Sciatic nerve (tissue), 2 donors: Measurements from ENCODE around the gene GNG13. TPM values are rescaled to one million over a fixed set of nuclear protein-coding genes. Genes with fewer than 3 reads are reported as not detected.

Experiments
- ATAC-seq: fragments of 200-7000 bp; cut with Tn5 transposase; one replicate; pipeline ENCODE4 v1.9.1; 2020; ENCODE audit warnings: mild to moderate bottlenecking, moderate library complexity
- DNase-seq: peaks from one replicate; pipeline ENCODE4 v3.0.0-alpha.2; 2020; ENCODE audit warnings: low spot score
- intact Hi-C: fragments of 100-400 bp; cut with DNase I; formaldehyde crosslinking; loops from one replicate; pipeline ENCODE4 v1.14.2; 2022
- total RNA-seq: library from RNA; stranded (reverse); fragmentation: NEBNext Ultra II Directional; extraction: Animal tissue kit (Norgen Biotek cat#: 25700); gene quantifications from one replicate; pipeline ENCODE4 v1.2.1, GENCODE V29; 2021
- donor health status: DM: no; HTN: no; CAD: no.
- donor health status: DM: no; HTN: no; CAD: no.

The GNG13 gene
- total RNA-seq, 1 donor from 2014 or later, result not detected

DNA sequence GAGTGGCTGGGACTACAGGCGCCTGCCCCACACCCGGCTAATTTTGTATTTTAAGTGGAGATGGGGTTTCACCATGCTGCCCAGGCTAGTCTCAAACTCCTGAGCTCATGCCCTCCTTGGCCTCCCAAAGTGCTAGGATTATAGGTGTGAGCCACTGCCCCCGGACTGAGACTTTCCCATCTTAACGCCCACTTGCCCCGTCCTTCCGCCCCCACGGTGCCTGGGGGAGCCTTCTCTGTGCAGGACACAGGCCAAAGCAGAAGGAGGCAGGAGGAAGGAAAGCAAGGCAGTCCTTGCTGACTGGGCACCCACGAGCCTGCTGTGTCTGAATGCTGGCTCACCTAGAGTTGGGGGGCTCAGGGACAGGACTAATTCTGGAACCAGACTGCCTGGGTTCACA lies 17.6 kb upstream of the GNG13 start:
- no peak for DNase-seq
- intact Hi-C loops, result no loop called here

DNA sequence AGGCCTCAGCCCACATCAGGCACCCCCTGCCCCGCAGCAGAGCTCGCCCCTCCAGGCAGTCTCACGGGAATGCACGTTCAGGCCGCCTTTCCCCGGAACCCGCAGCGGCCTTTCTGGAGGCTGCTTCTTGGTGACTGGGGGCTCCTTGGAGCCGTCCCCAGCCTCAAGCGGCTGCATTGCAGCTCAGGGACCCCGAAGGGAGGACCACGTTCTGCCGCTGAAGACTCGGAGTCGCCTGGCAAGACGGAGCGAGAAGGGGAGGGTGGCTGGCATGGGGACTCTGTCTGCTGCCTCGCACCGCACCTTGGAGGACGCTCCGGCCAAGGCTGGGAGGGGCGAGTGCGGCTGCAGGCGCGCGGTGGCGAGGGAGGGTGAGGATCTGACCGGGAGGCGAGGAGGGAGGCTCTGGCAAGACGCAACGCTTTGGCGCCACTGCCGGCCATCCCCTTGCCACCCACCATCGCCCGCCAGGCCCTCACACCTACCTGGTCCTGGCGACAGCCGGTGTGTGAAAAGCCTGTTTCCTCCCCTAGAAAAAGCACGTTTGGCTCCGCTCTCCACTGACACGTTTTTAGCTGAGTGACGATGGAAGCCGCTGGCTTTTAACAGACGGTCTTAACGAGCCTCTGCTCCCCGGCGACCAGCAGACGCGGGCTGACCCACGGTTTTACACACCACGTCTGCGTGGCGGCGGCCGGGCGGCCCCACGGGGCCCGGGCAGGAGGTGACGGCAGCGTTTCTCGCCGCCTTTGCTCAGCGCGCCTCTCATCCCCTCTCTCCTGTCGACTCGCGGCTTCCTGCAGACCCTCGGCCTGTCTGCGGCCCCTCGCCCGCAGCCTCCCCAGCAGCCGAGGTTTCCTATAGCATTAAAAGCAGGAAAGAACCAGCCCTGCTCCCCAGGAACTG lies 16.7 kb upstream of the GNG13 start:
- intact Hi-C loops, result no loop called here
- ATAC-seq (no peak), DNase-seq (no peak)

More for the DNA sequence above, 17.6 kb upstream of the GNG13 start:
- ATAC-seq, result no peak

- intact Hi-C loops, result loop anchor here (1.0 kb wide), 1 partner anchor 99 kb away; no protein-coding TSS in a partner anchor
- DNase-seq, result no peak
- ATAC-seq, result no peak
Measured at GRCh38 chr16:815861-816260, 15.3 kb upstream of the GNG13 start.

DNA sequence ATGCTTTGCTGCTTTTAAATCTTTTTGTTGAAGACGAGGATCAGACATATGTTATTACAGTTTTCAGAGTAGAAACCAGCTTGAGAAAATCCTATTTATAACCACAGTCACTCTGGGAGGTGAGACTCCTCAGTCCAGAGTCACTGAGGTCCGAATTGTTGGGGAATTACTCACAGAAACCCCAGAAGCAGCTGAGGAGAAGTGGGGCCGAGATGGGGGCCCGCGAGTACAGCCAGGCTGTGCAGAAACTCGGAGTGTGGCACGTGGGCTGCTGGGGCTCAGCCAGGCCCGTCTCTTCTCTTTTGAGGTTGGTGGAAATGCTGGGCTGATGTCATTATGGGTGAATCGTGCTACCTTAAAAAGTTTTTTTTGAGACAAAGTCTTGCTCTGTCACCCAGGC lies 14.4 kb upstream of the GNG13 start:
- intact Hi-C loops, result loop anchor here (1.0 to 5.0 kb wide), 2 partner anchors 100 to 242 kb away; no protein-coding TSS in a partner anchor
- DNase-seq, result no peak
- no peak for ATAC-seq

DNA sequence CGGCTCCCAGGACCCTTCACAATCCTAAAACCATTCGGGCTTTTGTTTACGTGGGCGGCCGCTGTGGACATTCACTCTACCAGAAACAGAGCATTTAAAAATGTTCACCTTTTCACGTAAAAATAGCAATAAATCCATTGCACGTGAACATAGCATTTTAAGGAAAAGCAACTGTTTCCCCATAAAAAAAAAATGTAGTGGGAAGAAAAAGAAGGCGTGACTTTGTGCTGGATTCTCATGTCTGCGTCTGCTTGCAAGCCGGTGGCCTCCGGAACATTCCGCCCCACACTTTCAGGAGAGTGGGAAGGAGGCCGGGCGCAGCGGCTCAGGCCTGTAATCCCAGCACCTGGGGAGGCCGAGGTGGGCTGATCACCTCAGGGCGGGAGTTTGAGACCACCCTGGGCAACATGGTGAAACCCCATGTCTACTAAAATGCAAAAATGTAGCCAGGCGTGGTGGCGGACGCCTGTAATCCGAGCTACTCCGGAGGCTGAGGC lies 13.4 kb upstream of the GNG13 start:
- intact Hi-C loops, result loop anchor here (5.0 kb wide), 1 partner anchor 243 kb away; no protein-coding TSS in a partner anchor
- ATAC-seq (no peak), DNase-seq (no peak)

GRCh38 chr16:813204-813915 lies 12.8 kb upstream of the GNG13 start:
- intact Hi-C loops, result loop anchor here (5.0 kb wide), 1 partner anchor 244 kb away; no protein-coding TSS in a partner anchor
- peak; percentile 84 for ATAC-seq
- DNase-seq, result peak; percentile 78

DNA sequence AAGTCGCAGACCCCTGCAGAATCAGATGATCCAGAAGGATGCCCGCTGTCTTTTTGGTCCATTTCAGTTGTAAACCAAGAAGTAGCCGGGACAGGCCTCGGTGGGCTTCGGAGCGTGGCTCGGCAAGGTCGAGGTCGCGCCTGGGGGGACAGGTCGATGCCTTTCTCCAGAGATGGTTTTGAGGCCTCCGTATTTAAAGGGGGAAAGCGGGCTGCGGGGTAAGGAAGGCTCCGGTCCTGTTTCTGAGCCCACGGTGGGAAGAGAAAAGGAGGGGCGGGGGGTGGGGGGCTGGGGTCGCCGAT lies 7.5 kb upstream of the GNG13 start:
- DNase-seq (no peak), ATAC-seq (no peak)
- intact Hi-C loops, result no loop called here

GRCh38 chr16:807347-808084 lies 7.0 kb upstream of the GNG13 start:
- DNase-seq (peak; percentile 97), ATAC-seq (peak; percentile 99)
- intact Hi-C loops, result no loop called here

GRCh38 chr16:805474-805873 lies 4.9 kb upstream of the GNG13 start:
- DNase-seq (no peak), ATAC-seq (no peak)
- intact Hi-C loops, result no loop called here

DNA sequence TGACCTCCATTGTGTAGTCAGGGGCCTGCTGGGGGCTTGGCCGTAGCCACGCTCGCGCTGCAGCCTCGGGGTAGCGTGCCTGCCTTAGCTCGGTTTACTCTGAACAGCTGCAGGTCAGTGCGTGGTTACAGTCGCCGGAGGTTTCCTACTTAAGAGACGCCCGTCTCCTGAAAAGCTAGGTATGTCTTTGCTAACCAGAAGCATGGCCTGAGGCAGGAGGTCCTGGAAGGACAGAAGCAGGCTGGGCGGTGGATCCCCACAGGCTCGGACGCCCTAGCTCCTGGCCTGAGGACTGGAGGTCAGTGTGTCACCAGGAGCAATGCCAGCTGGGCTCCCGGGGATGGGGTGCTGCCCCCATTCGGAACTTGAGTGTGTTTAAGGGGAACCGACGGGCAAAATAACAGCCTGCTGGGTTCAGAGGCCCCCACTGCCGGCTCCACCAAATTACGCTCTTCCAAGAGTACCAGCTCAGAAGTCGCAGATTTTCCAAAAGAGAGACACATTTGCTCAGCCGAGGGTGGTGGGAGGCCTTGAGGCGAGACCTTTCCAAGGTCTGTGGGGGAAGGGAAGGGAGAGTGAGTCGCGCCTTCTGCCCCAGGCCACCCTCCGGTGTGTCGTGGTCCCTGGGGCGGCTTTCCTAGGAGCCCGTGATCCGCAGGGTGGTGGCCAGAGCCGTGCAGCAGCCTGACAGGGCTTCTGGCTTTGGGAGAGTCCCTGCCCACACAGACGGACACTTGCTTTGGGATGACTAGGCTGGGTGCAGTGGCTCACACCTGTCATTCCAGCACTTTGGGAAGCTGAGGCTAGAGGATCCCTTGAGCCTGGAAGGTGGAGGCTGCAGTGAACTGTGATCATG lies 3.9 kb upstream of the GNG13 start:
- ATAC-seq, result no peak
- DNase-seq, result no peak
- intact Hi-C loops, result loop anchor here (5.0 kb wide), 1 partner anchor 963 kb away; no protein-coding TSS in a partner anchor

- intact Hi-C loops, result loop anchor here (5.0 kb wide), 1 partner anchor 964 kb away; no protein-coding TSS in a partner anchor
- no peak for DNase-seq
- ATAC-seq, result no peak
Measured at GRCh38 chr16:803754-804080, 3.2 kb upstream of the GNG13 start.

DNA sequence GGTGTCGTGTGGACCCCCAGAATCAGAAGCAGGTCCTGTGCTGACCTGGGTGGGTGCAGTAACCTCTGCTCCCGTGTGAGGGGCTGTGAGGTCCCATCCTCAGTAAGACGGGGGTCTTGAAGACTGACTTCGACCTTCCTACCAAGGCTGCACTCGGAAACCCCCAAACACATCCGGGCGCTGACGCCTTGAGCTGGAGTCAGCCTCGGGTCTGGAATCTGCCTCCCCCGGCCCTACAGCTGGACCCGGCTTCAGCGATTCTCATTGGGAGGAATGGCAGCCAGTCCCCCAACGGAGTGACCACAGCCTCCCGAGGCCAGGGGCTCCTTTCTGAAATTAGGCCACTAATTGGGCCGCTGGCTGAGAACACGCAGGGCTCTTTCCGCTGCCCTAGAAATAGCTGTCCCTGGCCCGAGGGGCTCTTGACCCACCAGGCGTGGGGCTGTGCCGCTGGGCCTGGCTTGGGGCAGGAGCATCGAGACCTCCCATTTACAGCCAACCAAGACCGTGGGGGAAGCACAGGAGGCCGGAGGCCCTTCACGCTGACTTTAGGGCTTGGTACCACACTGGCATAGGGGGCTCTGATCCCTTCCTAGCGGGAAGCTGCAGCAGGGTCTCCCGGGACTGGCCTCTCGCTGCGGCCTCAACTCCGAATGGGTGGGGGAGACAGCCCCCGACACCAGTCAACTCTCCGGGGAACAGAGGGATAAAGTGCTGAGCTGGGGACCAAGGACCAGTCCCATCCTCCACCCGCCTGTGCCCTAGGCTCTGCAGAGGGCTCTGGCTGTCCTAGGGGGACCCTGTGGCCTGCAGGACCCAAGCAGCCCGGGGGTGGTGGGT lies 2.6 kb upstream of the GNG13 start:
- no peak for DNase-seq

DNA sequence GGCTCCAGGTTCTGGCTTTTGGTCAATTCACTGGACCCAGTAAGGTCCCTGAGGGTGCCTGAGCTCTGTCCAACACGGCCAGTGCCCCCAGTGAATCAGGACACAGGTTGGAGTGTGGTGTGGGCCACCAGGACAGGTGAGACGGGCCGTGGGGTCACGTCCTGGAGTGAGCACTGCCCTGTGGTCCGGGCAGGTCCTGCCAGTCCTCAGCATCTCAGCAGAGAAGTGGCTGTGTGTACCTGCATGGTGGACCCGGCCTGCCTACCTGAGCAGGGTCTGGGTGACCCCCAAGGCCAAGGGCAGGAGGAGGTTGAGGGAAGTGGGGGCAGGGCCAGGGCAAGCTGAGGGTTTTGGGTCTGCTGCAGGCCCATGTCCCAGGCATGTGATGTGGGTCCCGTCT lies 1.9 kb upstream of the GNG13 start:
- intact Hi-C loops, result loop anchor here (5.0 kb wide), 1 partner anchor 965 kb away; no protein-coding TSS in a partner anchor
- ATAC-seq (no peak), DNase-seq (no peak)

More for the DNA sequence above, 2.6 kb upstream of the GNG13 start:
- intact Hi-C loops, result loop anchor here (5.0 kb wide), 1 partner anchor 964 kb away; no protein-coding TSS in a partner anchor
- no peak for ATAC-seq

GRCh38 chr16:801584-802363 lies 1.2 kb upstream of the GNG13 start:
- ATAC-seq (no peak), DNase-seq (no peak)
- intact Hi-C loops, result loop anchor here (5.0 kb wide), 1 partner anchor 966 kb away; no protein-coding TSS in a partner anchor

GRCh38 chr16:800834-801511 lies 439 bp upstream of the GNG13 start:
- ATAC-seq (no peak), DNase-seq (no peak)
- intact Hi-C loops, result loop anchor here (5.0 kb wide), 1 partner anchor 966 kb away; no protein-coding TSS in a partner anchor
